C1 segment of cervical spinal cord (tissue), 14 donors: ENCODE results near the gene CFAP97.
"Not testable (repeated sequence)": the region's sequence is repeated elsewhere in the genome, so short reads cannot be mapped to it uniquely, and the experiment has no call there.

Experiments
- DNase-seq, 14 donors: peaks; one replicate each; lab custom pipeline; 2025; lab: John Stamatoyannopoulos, UW

CFAP97 gene

GRCh38 chr4:185203486-185204237, at the start of gene CFAP97:
TSS of gene CFAP97 (minus strand) at chr4:185204000. CDS start at chr4:185191196, 12,804 bp downstream.
- DNase-seq = peak; percentile 20 to 91 (median 81)

- no peak for DNase-seq
Measured at GRCh38 chr4:185249105-185249504, 45.3 kb upstream of the CFAP97 start.

- DNase-seq = no peak
Measured at GRCh38 chr4:185248393-185249039, 44.7 kb upstream of the CFAP97 start.

GRCh38 chr4:185247151-185247550, 43.4 kb upstream of the CFAP97 start:
- DNase-seq = no peak

- no peak for DNase-seq
Measured at GRCh38 chr4:185246453-185246852, 42.7 kb upstream of the CFAP97 start.

- DNase-seq = no peak
Measured at GRCh38 chr4:185244763-185245162, 41.0 kb upstream of the CFAP97 start.

- DNase-seq = no peak
Measured at GRCh38 chr4:185243879-185244278, 40.1 kb upstream of the CFAP97 start.

- no peak for DNase-seq
Measured at GRCh38 chr4:185242749-185243533, 39.1 kb upstream of the CFAP97 start.

GRCh38 chr4:185240486-185240885, 36.7 kb upstream of the CFAP97 start:
- not testable (repeated sequence) for DNase-seq

GRCh38 chr4:185238750-185239149, 35.0 kb upstream of the CFAP97 start:
- no peak for DNase-seq

- no peak for DNase-seq
Measured at GRCh38 chr4:185238215-185238681, 34.4 kb upstream of the CFAP97 start.

- DNase-seq = no peak
Measured at GRCh38 chr4:185237175-185237574, 33.4 kb upstream of the CFAP97 start.

GRCh38 chr4:185235843-185236503, 32.2 kb upstream of the CFAP97 start:
- DNase-seq = no peak

GRCh38 chr4:185235119-185235842, 31.5 kb upstream of the CFAP97 start:
- DNase-seq = no peak

GRCh38 chr4:185232370-185232769, 28.6 kb upstream of the CFAP97 start:
- DNase-seq = no peak

GRCh38 chr4:185229021-185229818, 25.4 kb upstream of the CFAP97 start:
- DNase-seq = no peak

GRCh38 chr4:185227713-185228278, 24.0 kb upstream of the CFAP97 start:
- DNase-seq = peak in 1 of 14 donors; percentile 79

- peak in 5 of 14 donors; percentile 10 to 82 (median 47) for DNase-seq
Measured at GRCh38 chr4:185227131-185227551, 23.3 kb upstream of the CFAP97 start.

- peak in 1 of 14 donors; percentile 30 for DNase-seq
Measured at GRCh38 chr4:185225940-185226339, 22.1 kb upstream of the CFAP97 start.

- no peak for DNase-seq
Measured at GRCh38 chr4:185224597-185224996, 20.8 kb upstream of the CFAP97 start.
